Coronary artery (tissue), 2 donors: ENCODE data around the gene PTPRR.
A peak's percentile ranks its signal among the peaks of the same experiment; 100 is the strongest.

Source experiments
- DNase-seq: peaks from one replicate; pipeline ENCODE4 v3.0.0-alpha.2; 2017; ENCODE audit warnings: low spot score
- H3K27ac ChIP-seq, 2 donors: fragments of 200-600 bp; sonication (generic); one replicate each; pipeline ENCODE4 v1.5.1; 2016 to 2019
- H3K4me3 ChIP-seq: fragments of 200-600 bp; sonication (generic); 2 replicates; pipeline ENCODE4 v1.5.1; 2016; ENCODE audit warnings: mild to moderate bottlenecking, moderate library complexity
- CTCF ChIP-seq: fragments of 200-600 bp; sonication (generic); IDR thresholded peaks from one replicate; pipeline ENCODE4 v1.5.1; 2019; ENCODE audit warnings: antibody characterized with exemption

Gene PTPRR

GRCh38 chr12:70619471-70620152, 300.9 kb downstream of the PTPRR start:
- DNase-seq, result no peak
- no peak overlapping the region for H3K27ac ChIP-seq
- TF ChIP-seq CTCF, result no peak
- H3K4me3 ChIP-seq, result no peak overlapping the region

DNA sequence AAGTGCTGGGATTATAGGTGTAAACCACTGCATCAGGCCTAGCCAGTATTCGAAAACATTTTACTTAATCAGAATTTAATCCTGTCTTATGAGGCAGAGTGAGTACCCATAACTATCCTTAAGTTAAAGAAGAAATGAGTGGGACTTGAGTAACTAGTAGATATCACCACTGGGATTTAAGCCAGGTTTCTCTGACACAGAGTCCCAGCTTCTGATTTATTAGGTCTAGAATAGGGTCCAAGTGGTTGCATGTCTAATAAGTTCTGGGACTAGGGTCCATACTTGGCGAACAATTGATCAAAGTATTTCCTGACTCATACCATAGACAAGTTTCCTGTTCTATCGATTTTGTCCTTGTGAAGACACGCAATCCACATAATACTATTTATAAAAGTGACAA, 302.2 kb downstream of the PTPRR start:
- H3K4me3 ChIP-seq, result no peak overlapping the region
- DNase-seq, result no peak
- H3K27ac ChIP-seq, result no peak overlapping the region
- TF ChIP-seq CTCF, result no peak

- DNase-seq, result no peak
- Histone ChIP-seq H3K27ac (no peak overlapping the region), H3K4me3 (no peak overlapping the region)
- no peak for TF ChIP-seq CTCF
Measured at GRCh38 chr12:70617450-70617849, 303.1 kb downstream of the PTPRR start.

DNA sequence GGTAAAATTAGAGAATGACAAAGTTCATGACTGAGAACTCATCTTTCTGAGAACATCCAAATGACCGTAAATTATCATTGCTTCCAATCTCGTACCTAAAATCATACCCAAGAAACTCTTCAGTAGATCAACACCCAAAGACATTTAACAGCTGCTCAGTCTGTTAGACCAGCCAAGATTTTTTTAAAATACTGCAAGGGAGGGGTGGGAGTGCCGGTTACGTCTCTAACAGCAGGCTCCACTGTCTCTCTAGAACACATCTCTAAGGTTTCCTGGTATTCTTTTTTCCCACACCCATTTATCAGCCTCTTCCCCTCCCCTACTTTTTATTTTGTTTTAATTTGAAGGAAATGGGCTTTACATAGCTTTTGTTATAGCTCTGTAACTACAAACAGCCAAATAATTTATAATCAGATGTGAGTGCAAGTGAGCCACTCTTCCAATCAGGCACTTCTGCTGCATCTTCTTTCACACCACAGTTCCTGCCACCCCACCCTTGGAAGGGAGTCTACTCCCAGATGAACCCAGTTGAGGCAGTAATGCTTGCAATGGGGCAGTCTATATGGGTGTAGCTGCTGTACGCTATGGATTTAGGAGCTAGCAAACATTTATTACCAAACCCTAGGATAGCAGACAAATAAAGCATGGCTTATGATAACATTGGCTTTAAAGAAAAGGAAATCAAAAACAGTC, 305.2 kb downstream of the PTPRR start:
- Histone ChIP-seq H3K4me3 (no peak overlapping the region), H3K27ac (no peak overlapping the region)
- DNase-seq, result no peak
- no peak for TF ChIP-seq CTCF

- no peak for DNase-seq
Measured at GRCh38 chr12:70609739-70610491, 310.6 kb downstream of the PTPRR start.

GRCh38 chr12:70609203-70609602, 311.3 kb downstream of the PTPRR start:
- DNase-seq, result no peak
- H3K4me3 ChIP-seq, result peak overlapping the region; percentile 79
- no peak for TF ChIP-seq CTCF
- H3K27ac ChIP-seq, result peak overlapping the region in 1 of 2 donors; percentile 58

More at GRCh38 chr12:70609739-70610491, 310.6 kb downstream of the PTPRR start:
- no peak for TF ChIP-seq CTCF
- H3K4me3 ChIP-seq, result peak overlapping the region; percentile 79
- peak overlapping the region in 1 of 2 donors; percentile 58 for H3K27ac ChIP-seq
